HUES48 (cell line): ENCODE data around the gene PSRC1.

Experiments
- H3K27ac ChIP-seq: one replicate; pipeline ENCODE4 v1.7.0; 2013; ENCODE audit warnings: low read depth, low read length, inconsistent platforms
- H3K27me3 ChIP-seq: 2 replicates; pipeline ENCODE4 v1.6.1; 2013; ENCODE audit warnings: mild to moderate bottlenecking, low read length; ENCODE audit not compliant: control insufficient read depth, insufficient read depth
- H3K36me3 ChIP-seq: 2 replicates; pipeline ENCODE4 v1.6.1; 2013; ENCODE audit warnings: low read length; ENCODE audit not compliant: control insufficient read depth, insufficient read depth
- H3K4me1 ChIP-seq: 2 replicates; pipeline ENCODE4 v1.6.1; 2013; ENCODE audit warnings: mild to moderate bottlenecking, low read length; ENCODE audit not compliant: control insufficient read depth, insufficient read depth
- H3K4me3 ChIP-seq: 2 replicates; pipeline ENCODE4 v1.5.1; 2013; ENCODE audit warnings: mild to moderate bottlenecking, low read depth, low read length
- H3K9ac ChIP-seq: 2 replicates; pipeline ENCODE4 v1.6.1; 2013; ENCODE audit warnings: mild to moderate bottlenecking, low read depth, low read length, moderate library complexity
- H3K9me3 ChIP-seq: 2 replicates; pipeline ENCODE4 v1.6.1; 2013; ENCODE audit warnings: low read length; ENCODE audit not compliant: control insufficient read depth, insufficient read depth

The PSRC1 gene

GRCh38 chr1:109263234-109263596 is 19.7 kb downstream of the PSRC1 start:
- Histone ChIP-seq H3K27me3 (no peaks in the 10 kb centered on the region), H3K36me3 (peaks cover 52% of the 10 kb centered on the region), H3K4me1 (peaks cover 7% of the 10 kb centered on the region), H3K9ac (no peak overlapping the region; the same call in 1 of the 2 replicates), H3K27ac (no peak overlapping the region), H3K4me3 (no peak overlapping the region), H3K9me3 (no peaks in the 10 kb centered on the region)

GRCh38 chr1:109262231-109263055 is 20.5 kb downstream of the PSRC1 start:
- Histone ChIP-seq H3K9me3 (no peaks in the 10 kb centered on the region), H3K4me1 (peaks cover 7% of the 10 kb centered on the region), H3K27ac (no peak overlapping the region), H3K4me3 (no peak overlapping the region), H3K36me3 (peaks cover 44% of the 10 kb centered on the region), H3K27me3 (no peaks in the 10 kb centered on the region), H3K9ac (no peak overlapping the region)

DNA sequence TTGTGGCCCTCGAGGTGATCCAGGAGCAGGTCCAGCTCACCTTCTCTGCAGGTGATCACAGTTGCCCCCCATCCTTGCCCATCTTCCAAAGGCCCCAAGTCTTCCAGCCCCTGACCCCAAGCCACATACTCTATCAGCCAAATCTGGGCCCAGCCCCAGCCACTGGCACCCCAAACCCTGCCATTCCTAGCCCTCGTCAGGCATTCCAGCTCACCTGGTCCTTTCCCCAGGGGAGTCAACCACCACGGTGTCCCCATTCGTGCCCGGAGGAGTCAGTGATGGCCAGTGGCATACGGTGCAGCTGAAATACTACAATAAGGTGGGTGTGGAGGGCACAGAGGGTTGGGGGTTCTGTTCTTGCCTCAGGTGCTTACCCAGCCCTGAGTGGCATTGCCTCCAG is 21.4 kb downstream of the PSRC1 start:
- no peak overlapping the region for H3K27ac ChIP-seq
- H3K27me3 ChIP-seq, result no peaks in the 10 kb centered on the region
- H3K9me3 ChIP-seq, result no peaks in the 10 kb centered on the region
- H3K9ac ChIP-seq, result no peak overlapping the region
- peaks cover 7% of the 10 kb centered on the region for H3K4me1 ChIP-seq
- H3K4me3 ChIP-seq, result no peak overlapping the region
- peaks cover 39% of the 10 kb centered on the region for H3K36me3 ChIP-seq

DNA sequence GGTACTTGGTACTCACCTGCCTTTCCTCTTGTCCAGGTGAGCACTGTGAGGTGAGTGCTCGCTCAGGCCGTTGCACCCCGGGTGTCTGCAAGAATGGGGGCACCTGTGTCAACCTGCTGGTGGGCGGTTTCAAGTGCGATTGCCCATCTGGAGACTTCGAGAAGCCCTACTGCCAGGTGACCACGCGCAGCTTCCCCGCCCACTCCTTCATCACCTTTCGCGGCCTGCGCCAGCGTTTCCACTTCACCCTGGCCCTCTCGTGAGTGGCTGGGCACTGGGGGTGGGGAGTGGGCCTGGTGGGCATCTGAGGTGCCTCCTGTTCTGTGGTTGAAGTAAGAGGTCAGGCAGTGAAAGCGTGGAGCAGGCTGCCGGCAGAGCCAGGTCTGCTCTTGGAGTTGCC is 21.9 kb downstream of the PSRC1 start:
- H3K9ac ChIP-seq, result no peak overlapping the region
- peaks cover 36% of the 10 kb centered on the region for H3K36me3 ChIP-seq
- H3K4me1 ChIP-seq, result peaks cover 7% of the 10 kb centered on the region
- no peaks in the 10 kb centered on the region for H3K9me3 ChIP-seq
- no peak overlapping the region for H3K4me3 ChIP-seq
- H3K27ac ChIP-seq, result no peak overlapping the region
- H3K27me3 ChIP-seq, result no peaks in the 10 kb centered on the region

DNA sequence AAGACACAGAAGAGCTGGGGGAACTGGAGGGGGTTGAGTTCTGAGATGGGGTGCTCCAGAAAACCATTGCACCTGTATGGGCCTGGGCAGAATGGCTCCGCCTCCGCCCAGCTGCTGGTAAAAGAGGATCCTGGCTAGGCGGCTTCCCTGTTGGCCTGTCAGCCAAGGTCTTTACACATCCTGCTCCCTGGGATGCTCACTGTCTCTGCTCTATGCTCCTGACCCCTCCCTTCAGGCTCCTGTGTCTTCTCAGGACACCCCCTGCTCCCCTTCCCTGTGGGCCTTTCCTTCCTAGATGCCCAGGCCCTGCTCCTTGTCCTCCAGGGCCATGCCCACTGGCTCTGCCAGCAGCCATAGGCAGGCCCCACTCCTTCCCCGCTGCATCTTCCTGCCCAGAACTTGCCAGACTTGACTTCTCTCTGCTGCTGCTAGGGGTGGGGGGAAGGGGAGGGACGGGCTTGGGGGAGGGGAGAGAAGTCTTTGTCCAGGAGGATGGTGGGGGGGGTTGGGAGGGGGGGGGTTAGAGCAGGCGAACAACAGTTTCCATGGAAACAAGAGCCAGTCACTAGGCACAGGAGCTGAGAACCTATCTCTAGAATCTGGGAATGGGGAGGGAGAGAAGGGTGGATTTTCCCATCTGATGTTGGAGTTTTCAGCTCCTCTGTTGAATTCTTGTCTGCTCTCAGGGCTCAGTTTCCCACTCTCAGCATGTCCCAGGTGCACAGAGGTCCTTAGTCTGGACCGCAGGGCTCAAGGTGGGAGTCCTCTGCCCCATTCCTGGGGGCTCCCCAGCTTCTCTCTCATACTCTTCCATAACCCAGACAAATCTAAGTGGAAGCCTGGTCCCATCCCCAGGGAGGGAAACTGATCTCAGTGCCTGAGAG is 23.0 kb downstream of the PSRC1 start:
- Histone ChIP-seq H3K36me3 (peaks cover 25% of the 10 kb centered on the region), H3K27me3 (no peaks in the 10 kb centered on the region), H3K9me3 (no peaks in the 10 kb centered on the region), H3K4me3 (no peak overlapping the region), H3K4me1 (peaks cover 15% of the 10 kb centered on the region), H3K9ac (no peak overlapping the region), H3K27ac (peak overlapping the region; percentile 39)

DNA sequence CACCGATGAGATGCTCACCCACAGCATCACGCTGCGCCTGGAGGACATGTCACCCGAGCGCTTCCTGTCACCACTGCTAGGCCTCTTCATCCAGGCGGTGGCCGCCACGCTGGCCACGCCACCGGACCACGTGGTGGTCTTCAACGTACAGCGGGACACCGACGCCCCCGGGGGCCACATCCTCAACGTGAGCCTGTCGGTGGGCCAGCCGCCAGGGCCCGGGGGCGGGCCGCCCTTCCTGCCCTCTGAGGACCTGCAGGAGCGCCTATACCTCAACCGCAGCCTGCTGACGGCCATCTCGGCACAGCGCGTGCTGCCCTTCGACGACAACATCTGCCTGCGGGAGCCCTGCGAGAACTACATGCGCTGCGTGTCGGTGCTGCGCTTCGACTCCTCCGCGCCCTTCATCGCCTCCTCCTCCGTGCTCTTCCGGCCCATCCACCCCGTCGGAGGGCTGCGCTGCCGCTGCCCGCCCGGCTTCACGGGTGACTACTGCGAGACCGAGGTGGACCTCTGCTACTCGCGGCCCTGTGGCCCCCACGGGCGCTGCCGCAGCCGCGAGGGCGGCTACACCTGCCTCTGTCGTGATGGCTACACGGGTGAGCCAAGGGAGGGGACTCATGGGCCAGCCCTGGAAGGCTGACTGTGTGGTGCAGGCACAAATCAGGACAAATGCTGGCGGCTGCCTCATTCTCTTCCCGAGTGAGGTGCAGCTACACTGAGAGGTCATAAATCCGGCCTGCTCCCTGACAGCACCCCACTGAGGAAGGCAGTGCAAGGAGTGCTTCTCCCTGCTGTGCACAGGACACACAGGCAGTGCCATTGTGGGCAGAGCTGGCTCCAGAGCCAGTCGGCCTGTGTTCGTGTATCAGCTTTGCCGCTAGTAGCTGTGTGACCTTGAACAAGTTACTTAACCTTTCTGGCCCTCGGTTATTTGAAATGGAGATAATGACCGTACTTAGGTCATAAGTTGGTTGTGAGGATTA is 24.2 kb downstream of the PSRC1 start:
- Histone ChIP-seq H3K4me3 (no peak overlapping the region), H3K36me3 (peaks cover 18% of the 10 kb centered on the region), H3K27me3 (no peaks in the 10 kb centered on the region), H3K27ac (no peak overlapping the region), H3K9me3 (no peaks in the 10 kb centered on the region), H3K9ac (no peak overlapping the region), H3K4me1 (peaks cover 25% of the 10 kb centered on the region)

GRCh38 chr1:109257682-109258421 is 25.1 kb downstream of the PSRC1 start:
- Histone ChIP-seq H3K4me1 (peaks cover 25% of the 10 kb centered on the region), H3K27ac (no peak overlapping the region), H3K9me3 (no peaks in the 10 kb centered on the region), H3K27me3 (no peaks in the 10 kb centered on the region), H3K4me3 (no peak overlapping the region), H3K9ac (no peak overlapping the region), H3K36me3 (peaks cover 18% of the 10 kb centered on the region)

- Histone ChIP-seq H3K4me3 (no peak overlapping the region), H3K4me1 (peaks cover 25% of the 10 kb centered on the region), H3K36me3 (peaks cover 23% of the 10 kb centered on the region), H3K27ac (no peak overlapping the region), H3K9me3 (no peaks in the 10 kb centered on the region), H3K27me3 (no peaks in the 10 kb centered on the region), H3K9ac (no peak overlapping the region)
These were observed 25.8 kb downstream of the PSRC1 start for GRCh38 chr1:109256971-109257681.

DNA sequence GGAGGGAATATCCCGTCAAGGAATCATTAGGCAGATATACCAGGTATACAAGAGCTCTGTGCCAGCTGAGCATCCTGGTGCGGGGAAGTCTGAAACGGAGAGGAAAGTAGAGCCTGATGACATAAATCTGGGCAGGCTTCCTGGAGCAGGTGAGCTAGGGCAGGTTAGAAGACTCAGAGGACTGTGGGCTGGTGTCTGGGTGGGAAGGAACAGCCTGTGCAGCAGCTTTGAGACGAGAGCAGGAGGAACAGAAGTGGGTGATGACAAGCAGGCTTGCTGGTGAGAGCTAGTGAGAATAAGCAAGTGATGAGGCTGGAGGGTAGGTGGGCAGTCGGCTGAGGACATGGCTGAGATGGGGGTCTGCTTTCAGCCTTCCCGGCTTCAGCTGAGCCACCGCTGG is 26.9 kb downstream of the PSRC1 start:
- Histone ChIP-seq H3K27me3 (no peaks in the 10 kb centered on the region), H3K4me3 (no peak overlapping the region), H3K27ac (no peak overlapping the region), H3K36me3 (peaks cover 24% of the 10 kb centered on the region), H3K4me1 (peaks cover 25% of the 10 kb centered on the region), H3K9me3 (no peaks in the 10 kb centered on the region), H3K9ac (no peak overlapping the region)
